H1 (cell line): ENCODE results near the gene INPP4A. TPM values are rescaled to one million over a fixed set of nuclear protein-coding genes. Genes with fewer than 3 reads are reported as not detected.

Experiments used
- CTCF ChIA-PET: fragments of 300-600 bp; sonication (Branson Sonifier 250); formaldehyde crosslinking; loops from one replicate; lab custom pipeline; 2021; ENCODE audit not compliant: partially characterized antibody; lab: Charles Lee
- POLR2A ChIA-PET: fragments of 300-600 bp; sonication (Branson Sonifier 250); formaldehyde crosslinking; loops from one replicate; lab custom pipeline; 2021; ENCODE audit warnings: inconsistent platforms; ENCODE audit not compliant: partially characterized antibody; lab: Charles Lee
- DNase-seq, 2 experiments: peaks; one replicate each; pipeline versions ENCODE4 v3.0.0 to v3.0.0-alpha.2; 2010 to 2022; ENCODE audit warnings: low spot score in 2 of 2, low read depth in 1 of 2, mixed read lengths in 1 of 2
- FAIRE-seq: peaks from 2 replicates; lab custom pipeline; 2011; peaks lifted over from hg19 to GRCh38; lab: Jason Lieb, UNC
- H2AFZ ChIP-seq: 2 replicates; pipeline ENCODE4 v1.8.1; 2012; ENCODE audit warnings: low read length, inconsistent platforms
- H2AK5ac ChIP-seq: 2 replicates; pipeline ENCODE4 v1.6.1; 2013; ENCODE audit warnings: low read depth, low read length
- H2BK120ac ChIP-seq: replicated peaks from 2 replicates; pipeline ENCODE3; 2013; ENCODE audit warnings: low read depth, low read length, inconsistent platforms
- H2BK12ac ChIP-seq: 2 replicates; pipeline ENCODE4 v1.6.1; 2013; ENCODE audit warnings: low read depth, low read length
- H2BK15ac ChIP-seq: 2 replicates; pipeline ENCODE4 v1.6.1; 2013; ENCODE audit warnings: low read length
- H2BK20ac ChIP-seq: 2 replicates; pipeline ENCODE4 v1.6.1; 2013; ENCODE audit warnings: low read length
- H2BK5ac ChIP-seq: 2 replicates; pipeline ENCODE4 v1.6.1; 2013; ENCODE audit warnings: low read depth, low read length
- H3K14ac ChIP-seq: 2 replicates; pipeline ENCODE4 v1.6.1; 2013; ENCODE audit warnings: inconsistent platforms; ENCODE audit not compliant: insufficient read length
- H3K18ac ChIP-seq: 2 replicates; pipeline ENCODE4 v1.6.1; 2013; ENCODE audit warnings: low read length; ENCODE audit errors: extremely low read depth
- H3K23ac ChIP-seq: 2 replicates; pipeline ENCODE4 v1.6.1; 2013; ENCODE audit warnings: inconsistent platforms; ENCODE audit not compliant: insufficient read length
- H3K23me2 ChIP-seq: 2 replicates; pipeline ENCODE4 v1.6.1; 2013; ENCODE audit warnings: low read depth, low read length
- H3K27ac ChIP-seq: 2 replicates; pipeline ENCODE4 v1.6.1; 2011; ENCODE audit warnings: low read depth, low read length, inconsistent platforms
- H3K27me3 ChIP-seq, 4 experiments: replicated peaks in 1 of 4; 1 replicate in 1 of 4; 2 replicates in 3 of 4; pipeline versions ENCODE4 v1.6.1 to v1.8.1; 2011 to 2013; ENCODE audit warnings: low read length in 3 of 4, mild to moderate bottlenecking in 3 of 4, inconsistent platforms in 2 of 4, mixed read lengths in 2 of 4, moderate library complexity in 1 of 4; ENCODE audit not compliant: control insufficient read depth in 3 of 4, insufficient read depth in 3 of 4; ENCODE audit errors: extremely low read depth in 1 of 4
- H3K36me3 ChIP-seq, 4 experiments: 2 replicates each; pipeline versions ENCODE4 v1.6.1 to v1.8.1; 2011 to 2013; ENCODE audit warnings: mild to moderate bottlenecking in 4 of 4, low read length in 3 of 4, moderate library complexity in 2 of 4, control low read depth in 1 of 4, inconsistent platforms in 1 of 4; ENCODE audit not compliant: insufficient read depth in 4 of 4, control insufficient read depth in 2 of 4
- H3K4ac ChIP-seq: replicated peaks from 2 replicates; pipeline ENCODE3; 2013; ENCODE audit warnings: low read length, low read depth, mixed read lengths, inconsistent platforms; ENCODE audit not compliant: insufficient read length
- H3K4me1 ChIP-seq, 4 experiments: replicated peaks in 1 of 4; 1 replicate in 1 of 4; 2 replicates in 3 of 4; pipeline versions ENCODE4 v1.6.1 to v1.8.1; 2011 to 2013; ENCODE audit warnings: low read length in 3 of 4, inconsistent platforms in 2 of 4, mixed read lengths in 1 of 4; ENCODE audit not compliant: insufficient read depth in 4 of 4, control insufficient read depth in 3 of 4
- H3K4me2 ChIP-seq, 2 experiments: 2 replicates each; pipeline versions ENCODE4 v1.6.1 to v1.8.1; 2011 to 2013; ENCODE audit warnings: low read depth in 2 of 2, low read length in 2 of 2, control low read depth in 1 of 2, inconsistent platforms in 1 of 2, mild to moderate bottlenecking in 1 of 2; ENCODE audit not compliant: insufficient read depth in 1 of 2
- H3K4me3 ChIP-seq, 4 experiments: fragments of 200-600, 300-600 bp in 1 of 4; sonication (generic), shearing (Covaris generic), sonication (Bioruptor Twin) in 1 of 4; 2 replicates each; pipeline versions ENCODE4 v1.5.1 to v1.8.1; 2011 to 2016; ENCODE audit warnings: low read length in 4 of 4, low read depth in 3 of 4, control low read depth in 2 of 4, inconsistent platforms in 2 of 4, mild to moderate bottlenecking in 2 of 4, mixed read lengths in 1 of 4, moderate library complexity in 1 of 4; ENCODE audit not compliant: insufficient read depth in 2 of 4; ENCODE audit errors: extremely low read depth in 1 of 4
- H3K56ac ChIP-seq: replicated peaks from 2 replicates; pipeline ENCODE3; 2013; ENCODE audit warnings: low read depth, mild to moderate bottlenecking, mixed read lengths, low read length, inconsistent platforms; ENCODE audit not compliant: insufficient read length
- H3K79me1 ChIP-seq: 2 replicates; pipeline ENCODE4 v1.6.1; 2013; ENCODE audit warnings: low read depth, low read length, control low read depth
- H3K79me2 ChIP-seq, 2 experiments: 2 replicates each; pipeline versions ENCODE4 v1.6.1 to v1.8.1; 2012 to 2013; ENCODE audit warnings: low read length in 2 of 2, mild to moderate bottlenecking in 2 of 2, inconsistent platforms in 1 of 2; ENCODE audit not compliant: insufficient read depth in 2 of 2, control insufficient read depth in 1 of 2
- H3K9ac ChIP-seq, 4 experiments: replicated peaks in 1 of 4; 1 replicate in 1 of 4; 2 replicates in 3 of 4; pipeline versions ENCODE4 v1.6.1 to v1.8.1; 2011 to 2013; ENCODE audit warnings: low read depth in 3 of 4, low read length in 3 of 4, control low read depth in 2 of 4, mild to moderate bottlenecking in 2 of 4, moderate library complexity in 2 of 4, inconsistent platforms in 1 of 4; ENCODE audit errors: extremely low read depth in 1 of 4
- H3K9me3 ChIP-seq, 2 experiments: 2 replicates each; pipeline versions ENCODE4 v1.6.1 to v1.8.1; 2012 to 2013; ENCODE audit warnings: mild to moderate bottlenecking in 2 of 2, moderate library complexity in 2 of 2, control low read depth in 1 of 2, inconsistent platforms in 1 of 2, low read depth in 1 of 2, low read length in 1 of 2, mixed read lengths in 1 of 2; ENCODE audit not compliant: insufficient read depth in 2 of 2
- H4K20me1 ChIP-seq, 2 experiments: replicated peaks in 1 of 2; 2 replicates each; pipeline versions ENCODE3 to v1.8.1; 2011 to 2013; ENCODE audit warnings: inconsistent platforms in 2 of 2, low read length in 2 of 2, mild to moderate bottlenecking in 1 of 2; ENCODE audit not compliant: insufficient read depth in 2 of 2, control insufficient read depth in 1 of 2
- H4K5ac ChIP-seq: 2 replicates; pipeline ENCODE4 v1.6.1; 2013; ENCODE audit warnings: low read length, low read depth, mixed read lengths, inconsistent platforms; ENCODE audit not compliant: insufficient read length
- H4K8ac ChIP-seq: 2 replicates; pipeline ENCODE4 v1.8.0; 2013; ENCODE audit warnings: mild to moderate bottlenecking, moderate library complexity, low read length, inconsistent platforms; ENCODE audit not compliant: insufficient read depth; ENCODE audit errors: extremely low read depth
- H4K91ac ChIP-seq: replicated peaks from 2 replicates; pipeline ENCODE3; 2013; ENCODE audit warnings: low read length, mixed read lengths, inconsistent platforms; ENCODE audit not compliant: insufficient read length
- BCL11A ChIP-seq, 2 experiments: IDR thresholded peaks; one replicate each; pipeline ENCODE4 v1.6.1; 2011; ENCODE audit warnings: low read depth in 2 of 2, low read length in 2 of 2, mild to moderate bottlenecking in 2 of 2
- BRCA1 ChIP-seq: IDR thresholded peaks from 2 replicates; pipeline ENCODE4 v1.6.1; 2012; ENCODE audit warnings: low read depth, low read length, improper control_type of control experiment
- CBX5 ChIP-seq: fragments of 300-800, 300-1000 bp; sonication (generic); IDR thresholded peaks from 2 replicates; pipeline ENCODE4 v1.7.1; 2016; ENCODE audit warnings: antibody characterized with exemption, low read length, low read depth
- CTBP2 ChIP-seq: IDR thresholded peaks from 2 replicates; pipeline ENCODE4 v1.7.0; 2011; ENCODE audit warnings: borderline replicate concordance, mild to moderate bottlenecking, moderate library complexity, mixed read lengths, low read length; ENCODE audit not compliant: insufficient read depth, insufficient read length
- GABPA ChIP-seq: IDR thresholded peaks from 2 replicates; pipeline ENCODE4 v1.6.1; 2011; ENCODE audit warnings: mild to moderate bottlenecking, low read length, moderate library complexity, borderline replicate concordance; ENCODE audit not compliant: insufficient read depth
- MAFK ChIP-seq: IDR thresholded peaks from 2 replicates; pipeline ENCODE4 v1.6.1; 2012; ENCODE audit warnings: low read depth, mild to moderate bottlenecking, improper control_type of control experiment, low read length
- NANOG ChIP-seq: IDR thresholded peaks from 2 replicates; pipeline ENCODE4 v1.6.1; 2011; ENCODE audit warnings: low read length, low read depth, mild to moderate bottlenecking, inconsistent platforms; ENCODE audit not compliant: insufficient read depth, poor library complexity, severe bottlenecking
- RAD21 ChIP-seq, 2 experiments: IDR thresholded peaks in 1 of 2; conservative IDR thresholded peaks in 1 of 2; 2 replicates each; pipeline ENCODE4 v1.6.1; 2011; ENCODE audit warnings: low read depth in 2 of 2, low read length in 2 of 2, improper control_type of control experiment in 1 of 2, inconsistent platforms in 1 of 2, mild to moderate bottlenecking in 1 of 2, moderate library complexity in 1 of 2
- SAP30 ChIP-seq: fragments of 300-600 bp; sonication (generic); IDR thresholded peaks from 2 replicates; pipeline ENCODE4 v1.7.1; 2012; ENCODE audit warnings: low read length, moderate library complexity, mild to moderate bottlenecking, inconsistent platforms; ENCODE audit not compliant: insufficient read depth, insufficient replicate concordance
- SIX5 ChIP-seq: IDR thresholded peaks from 2 replicates; pipeline ENCODE4 v1.6.1; 2011; ENCODE audit warnings: mild to moderate bottlenecking, low read depth, low read length
- SP1 ChIP-seq: IDR thresholded peaks from 2 replicates; pipeline ENCODE4 v1.6.1; 2011; ENCODE audit warnings: low read depth, low read length
- SP4 ChIP-seq: IDR thresholded peaks from 2 replicates; pipeline ENCODE4 v1.6.1; 2012; ENCODE audit warnings: low read length, inconsistent platforms
- SRF ChIP-seq: IDR thresholded peaks from 2 replicates; pipeline ENCODE4 v1.6.1; 2011; ENCODE audit warnings: mild to moderate bottlenecking, low read depth, low read length, moderate library complexity
- WGBS, 2 experiments: shearing (Covaris generic) in 1 of 2; methylation state at CpG; one replicate each; pipeline versions ENCODE4 v1.1.6 to v1.1.7; 2013 to 2015; ENCODE audit warnings: low lambda C conversion rate in 2 of 2, mixed read lengths in 2 of 2, inconsistent platforms in 1 of 2, low coverage in 1 of 2, missing lambda C conversion rate in 1 of 2; ENCODE audit not compliant: insufficient replicate concordance in 2 of 2, insufficient coverage in 1 of 2, insufficient read length in 1 of 2; ENCODE audit errors: extremely low coverage in 1 of 2, missing lambda C conversion rate in 1 of 2; 5-methylcytosine and 5-hydroxymethylcytosine counted together
- polyA plus RNA-seq, 7 experiments: library from polyadenylated mRNA; depleted of rRNA in 3 of 7; stranded (reverse) in 5 of 7; unstranded in 2 of 7; fragments of >200 nt in 5 of 7; fragments of 200-250 nt in 2 of 7; gene quantifications; 1 replicate in 5 of 7; 2 replicates in 1 of 7; 4 replicates in 1 of 7; pipeline versions ENCODE4 v1.2.1 to v1.2.3, GENCODE V29; 2011 to 2013; ENCODE audit warnings: missing spikeins in 2 of 7, mixed read lengths in 2 of 7
- total RNA-seq: library from RNA; stranded (reverse); fragmentation: NEBNext Ultra II Directional; extraction: Animal tissue kit (Norgen Biotek cat#: 25700); gene quantifications from 2 replicates; pipeline ENCODE4 v1.2.1, GENCODE V29; 2021
- TF ChIP-seq, protein P1 (sequence below): IDR thresholded peaks from 2 replicates; pipeline ENCODE4 v1.6.1; 2012; ENCODE audit warnings: inconsistent platforms

Gene INPP4A
- total and polyA plus RNA-seq, 2 of the 8 experiments (the other 6 are each of a cell fraction or from before 2014, with no cell fraction given) = 25.6 to 34.3 TPM

DNA sequence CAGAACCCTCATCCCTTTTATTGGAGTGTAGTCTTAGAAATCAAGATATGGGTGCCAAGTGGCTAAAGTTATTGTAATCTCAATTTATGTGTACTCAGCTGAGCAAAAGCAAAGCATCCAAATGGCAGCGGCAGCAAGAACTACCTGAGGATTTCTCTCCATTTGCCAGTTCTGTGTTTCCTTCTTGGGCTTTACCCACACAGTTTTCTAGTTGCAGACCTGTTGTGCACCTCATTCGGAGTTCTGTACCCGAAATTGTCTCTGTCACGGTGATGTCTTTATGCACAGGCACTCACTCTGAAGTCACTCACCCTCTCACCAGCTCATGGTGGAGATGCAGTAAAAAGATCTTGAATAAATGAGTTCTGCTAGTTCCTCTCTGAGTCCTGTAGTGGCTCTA is 43.6 kb downstream of the INPP4A start:
- H4K8ac ChIP-seq = no peak overlapping the region
- POLR2A ChIA-PET = no interaction called here
- no peak for TF ChIP-seq CBX5
- no peak for TF ChIP-seq GABPA
- no peak for TF ChIP-seq RAD21 (IDR thresholded peaks at IDR 0.05 in 1 of 2, conservative IDR thresholded peaks at IDR 0.05 in 1 of 2; ENCODE audit: low read depth in 2 of 2, low read length in 2 of 2)
- TF ChIP-seq SP4 = no peak
- TF ChIP-seq BRCA1 = no peak
- no peak for TF ChIP-seq SAP30
- no peak for TF ChIP-seq SIX5
- TF ChIP-seq NANOG = no peak
- TF ChIP-seq BCL11A (IDR thresholded peaks at IDR 0.05; ENCODE audit: low read depth in 2 of 2, low read length in 2 of 2) = no peak
- TF ChIP-seq CTBP2 = no peak
- TF ChIP-seq SRF = no peak
- TF ChIP-seq MAFK = no peak
- no peak for TF ChIP-seq SP1
- TF ChIP-seq, protein P1, sequence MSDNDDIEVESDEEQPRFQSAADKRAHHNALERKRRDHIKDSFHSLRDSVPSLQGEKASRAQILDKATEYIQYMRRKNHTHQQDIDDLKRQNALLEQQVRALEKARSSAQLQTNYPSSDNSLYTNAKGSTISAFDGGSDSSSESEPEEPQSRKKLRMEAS = no peak

More for the DNA sequence above, 43.6 kb downstream of the INPP4A start:
- H3K9ac ChIP-seq = no peak overlapping the region
- H4K91ac ChIP-seq = no peak overlapping the region
- no peak overlapping the region for H2BK5ac ChIP-seq
- H3K4me2 ChIP-seq = no peak overlapping the region
- H3K4me3 ChIP-seq = no peak overlapping the region
- H3K9me3 ChIP-seq = no peaks in the 10 kb centered on the region
- H3K79me1 ChIP-seq = peaks cover 14% of the 10 kb centered on the region; the same call in 1 of the 2 replicates
- no peak overlapping the region for H2BK20ac ChIP-seq
- H2BK15ac ChIP-seq = 0 out of 2 replicates have a peak overlapping the region, but pooled peaks have one; percentile 40
- H3K27me3 ChIP-seq = no peaks in the 10 kb centered on the region
- H3K27ac ChIP-seq = no peak overlapping the region
- peaks cover 6 to 86% of the 10 kb centered on the region in 2 experiments; a peak in 3 of 4 replicates for H3K79me2 ChIP-seq
- no peak for FAIRE-seq
- no peak overlapping the region for H2BK120ac ChIP-seq
- H2BK12ac ChIP-seq = no peak overlapping the region
- no peak overlapping the region for H2AFZ ChIP-seq
- CTCF ChIA-PET = interaction anchor here (0.6 to 4.9 kb wide), 35 partner anchors 8 to 176 kb away, joined by 3 to 30 read pairs (median 5); no protein-coding TSS in a partner anchor
- H2AK5ac ChIP-seq = no peak overlapping the region
- H3K4ac ChIP-seq = no peak overlapping the region
- no peaks in the 10 kb centered on the region; a peak in 1 of 8 replicates for H3K36me3 ChIP-seq
- no peaks in the 10 kb centered on the region for H3K23me2 ChIP-seq
- no peak overlapping the region for H4K5ac ChIP-seq
- 87% methylated on average over 4 of the region's 4 CpGs; no CpG with 5 or more reads in 1 of the 2 experiments for WGBS, 2 experiments
- DNase-seq = no peak
- peaks cover 6 to 22% of the 10 kb centered on the region in 2 experiments for H4K20me1 ChIP-seq
- H3K4me1 ChIP-seq = peaks cover 6 to 18% (median 12%) of the 10 kb centered on the region in 4 experiments; a peak in 6 of 7 replicates
- H3K18ac ChIP-seq = no peak overlapping the region
- H3K56ac ChIP-seq = no peak overlapping the region
- H3K23ac ChIP-seq = no peak overlapping the region
- no peak overlapping the region for H3K14ac ChIP-seq
